Psoas muscle (tissue), 8 donors: ENCODE measurements around the gene C11orf52. TPM values are rescaled to one million over a fixed set of nuclear protein-coding genes. Genes with fewer than 3 reads are reported as not detected.

Experiments
- ATAC-seq, 4 donors: fragments of 200-7000 bp; cut with Tn5 transposase; one replicate each; pipeline ENCODE4 v1.9.1; 2020; ENCODE audit warnings: moderate library complexity in 3 of 4, mild to moderate bottlenecking in 2 of 4
- DNase-seq, 2 donors: peaks; one replicate each; pipeline ENCODE4 v3.0.0-alpha.2; 2020
- H3K27ac ChIP-seq: fragments of 200-600 bp; one replicate; pipeline ENCODE4 v1.8.0; 2022
- H3K27me3 ChIP-seq, 3 donors: fragments of 200-600 bp in 1 of 3; one replicate each; pipeline versions ENCODE4 v1.6.1 to v1.8.0; 2013 to 2022; ENCODE audit warnings: low read length in 2 of 3, mild to moderate bottlenecking in 2 of 3, moderate library complexity in 1 of 3; ENCODE audit not compliant: insufficient read depth in 3 of 3
- H3K36me3 ChIP-seq, 2 donors: fragments of 200-600 bp in 1 of 2; one replicate each; pipeline versions ENCODE4 v1.6.1 to v1.8.0; 2013 to 2022; ENCODE audit warnings: low read depth in 1 of 2, mild to moderate bottlenecking in 1 of 2, moderate library complexity in 1 of 2; ENCODE audit not compliant: insufficient read depth in 1 of 2
- H3K4me1 ChIP-seq: fragments of 200-600 bp; one replicate; pipeline ENCODE4 v1.8.0; 2022
- H3K4me3 ChIP-seq: fragments of 200-600 bp; one replicate; pipeline ENCODE4 v1.8.0; 2022; ENCODE audit warnings: mild to moderate bottlenecking
- H3K9me3 ChIP-seq: fragments of 200-600 bp; one replicate; pipeline ENCODE4 v1.8.0; 2022
- CTCF ChIP-seq: fragments of 200-600 bp; IDR thresholded peaks from one replicate; pipeline ENCODE4 v1.8.0; 2022; ENCODE audit warnings: antibody characterized with exemption
- WGBS, 3 donors: extraction: QIAGEN DNeasy Blood & Tissue Kit; methylation state at CpG; one replicate each; pipeline versions ENCODE4 v1.1.6 to v1.1.7; 2013; 5-methylcytosine and 5-hydroxymethylcytosine counted together
- intact Hi-C, 2 donors: fragments of 100-400 bp; cut with DNase I; formaldehyde crosslinking; loops; one replicate each; pipeline versions ENCODE4 v1.11.0 to v1.14.2; 2022
- polyA plus RNA-seq, 3 donors: library from polyadenylated mRNA; stranded (reverse); fragments of 200-250 nt; gene quantifications; one replicate each; pipeline ENCODE4 v1.2.3, GENCODE V29; 2013
- total RNA-seq, 4 donors: library from RNA; stranded (reverse); fragmentation: NEBNext Ultra II Directional in 2 of 4; extraction: Animal tissue kit (Norgen Biotek cat#: 25700) in 2 of 4; gene quantifications; one replicate each; pipeline versions ENCODE4 v1.2.1 to v1.2.4, GENCODE V29; 2021 to 2023
- donor health status: healthy with polysubstance abuse.
- donor health status: DM: no; HTN: no; CAD: no; lungs with moderate emphysema.
- donor health status: Bipolar disorder and iron deficiency.
- donor health status: healthy.
- donor health status: DM: yes; HTN: yes; CAD: no.
- donor health status: DM: no; HTN: no; CAD: no.
- donor health status: DM: no; HTN: no; CAD: no.
- donor health status: DM: yes; HTN: yes; CAD: no.

Gene C11orf52
- total and polyA plus RNA-seq, 7 donors: 1.0 to 24.5 (median 7.0) TPM

GRCh38 chr11:111947143-111947542 lies 28.4 kb downstream of the C11orf52 start:
- no peak overlapping the region for H3K4me3 ChIP-seq
- no peaks in the 10 kb centered on the region for H3K9me3 ChIP-seq
- no peak for ATAC-seq
- DNase-seq: no peak
- TF ChIP-seq CTCF: no peak
- no peaks in the 10 kb centered on the region for H3K27me3 ChIP-seq
- intact Hi-C loops: no loop called here
- H3K27ac ChIP-seq: peak overlapping the region; percentile 31
- H3K4me1 ChIP-seq: peaks cover 22% of the 10 kb centered on the region
- no peaks in the 10 kb centered on the region for H3K36me3 ChIP-seq

GRCh38 chr11:111949519-111950426 lies 31.1 kb downstream of the C11orf52 start:
- H3K9me3 ChIP-seq: no peaks in the 10 kb centered on the region

GRCh38 chr11:111951565-111951964 lies 32.9 kb downstream of the C11orf52 start:
- no peaks in the 10 kb centered on the region for H3K9me3 ChIP-seq
- DNase-seq (no peak), ATAC-seq (no peak)
- WGBS, 3 donors: 91 to 98% (median 96%) methylated on average over 3 of the region's 3 CpGs
- no peaks in the 10 kb centered on the region for H3K27me3 ChIP-seq
- no peak for TF ChIP-seq CTCF
- peaks cover 8% of the 10 kb centered on the region for H3K4me1 ChIP-seq
- no peaks in the 10 kb centered on the region for H3K36me3 ChIP-seq
- intact Hi-C loops: no loop called here
- no peak overlapping the region for H3K27ac ChIP-seq
- no peak overlapping the region for H3K4me3 ChIP-seq

More at GRCh38 chr11:111949519-111950426, 31.1 kb downstream of the C11orf52 start:
- Histone ChIP-seq H3K4me3 (no peak overlapping the region), H3K27ac (no peak overlapping the region), H3K4me1 (peaks cover 9% of the 10 kb centered on the region), H3K36me3 (no peaks in the 10 kb centered on the region), H3K27me3 (no peaks in the 10 kb centered on the region)
- DNase-seq (no peak), ATAC-seq (no peak)
- WGBS, 3 donors: 41 to 43% (median 43%) methylated on average over 7 of the region's 7 CpGs
- intact Hi-C loops: no loop called here
- TF ChIP-seq CTCF: no peak

GRCh38 chr11:111954154-111954553 lies 35.4 kb downstream of the C11orf52 start:
- no peak for DNase-seq
- intact Hi-C loops: no loop called here
- no peaks in the 10 kb centered on the region for H3K36me3 ChIP-seq
- WGBS, 3 donors: 88 to 92% (median 91%) methylated on average over 4 of the region's 4 CpGs
- TF ChIP-seq CTCF: no peak
- H3K4me1 ChIP-seq: peaks cover 20% of the 10 kb centered on the region
- H3K27ac ChIP-seq: no peak overlapping the region
- no peak overlapping the region for H3K4me3 ChIP-seq
- no peaks in the 10 kb centered on the region for H3K27me3 ChIP-seq
- H3K9me3 ChIP-seq: no peaks in the 10 kb centered on the region
- ATAC-seq: no peak
